GM19351 (cell line): ENCODE data around the gene CLC.
"Not testable (repeated sequence)": the region's sequence is repeated elsewhere in the genome, so short reads cannot be mapped to it uniquely, and the experiment has no call there.

ENCODE experiments used
- ATAC-seq: cut with Tn5 transposase; IDR thresholded peaks from one replicate; pipeline ENCODE4 v1.9.1; 2021; ENCODE audit warnings: mild to moderate bottlenecking, moderate library complexity; ENCODE audit not compliant: unreplicated experiment

CLC gene

DNA sequence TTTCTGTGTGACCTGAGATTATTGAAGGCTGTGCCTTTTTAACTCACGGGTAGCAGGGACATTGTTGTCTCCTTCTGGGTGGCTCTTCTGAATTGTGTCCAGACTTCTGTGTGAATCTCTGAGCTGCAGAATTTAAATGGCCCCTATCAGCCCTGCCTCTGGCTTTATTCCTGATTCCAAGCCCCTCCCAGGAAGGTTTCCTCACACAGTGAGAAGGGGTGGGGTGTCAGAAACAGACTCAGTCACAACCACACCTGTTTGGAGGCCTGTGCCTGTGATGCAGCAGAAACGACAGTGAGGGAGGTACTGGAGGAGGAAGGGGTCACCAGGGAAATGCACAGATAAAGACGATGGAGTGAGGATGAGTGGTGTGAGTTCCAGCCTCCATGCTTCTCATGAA, at the start of gene CLC:
TSS of gene CLC (minus strand) at position 139 of the 400 bp plus-strand sequence. CDS start at position 62, 77 bp downstream.
- ATAC-seq, result no peak

DNA sequence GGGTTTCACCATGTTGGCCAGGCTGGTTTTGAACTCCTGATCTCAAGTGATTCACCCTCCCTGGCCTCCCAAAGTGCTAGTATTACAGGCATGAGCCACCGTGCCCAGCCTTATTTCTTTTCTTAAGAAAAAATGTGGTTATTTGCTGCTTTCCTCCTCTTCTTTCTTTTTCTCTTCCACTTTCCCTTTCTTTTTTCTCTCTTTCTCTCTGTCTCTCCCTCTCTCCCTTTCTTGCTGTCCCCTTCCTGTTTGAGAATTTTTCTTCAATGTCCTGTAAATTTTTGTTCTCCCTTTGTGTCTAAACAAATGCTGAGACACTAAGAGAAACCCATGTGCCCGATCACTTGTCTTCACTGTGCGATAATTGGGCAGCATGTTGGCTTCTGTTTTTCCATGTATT, 43.1 kb upstream of the CLC start:
- ATAC-seq, result no peak

DNA sequence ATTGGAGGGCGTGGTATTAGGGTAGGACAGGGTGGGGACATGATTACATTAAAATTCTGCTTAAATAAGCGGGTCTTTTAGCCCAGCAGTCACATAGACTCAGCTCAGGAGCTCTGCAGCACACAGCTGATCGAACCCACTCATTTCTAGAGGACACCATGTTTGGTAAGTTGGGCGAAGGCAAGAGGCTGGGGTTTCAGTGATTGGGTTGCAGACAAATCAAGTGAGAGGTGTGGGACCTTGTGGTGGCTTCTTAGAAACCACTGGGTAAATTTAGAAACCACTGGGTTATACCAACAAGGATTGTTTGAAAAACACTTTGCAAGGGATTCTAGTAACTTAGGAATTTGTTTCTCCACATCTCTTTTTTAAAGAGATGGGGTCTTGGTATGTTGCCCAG, 40.9 kb upstream of the CLC start, which contains the start of gene LEUTX:
TSS of gene LEUTX (plus strand) at position 92 of the 400 bp plus-strand sequence. CDS start at position 159, 67 bp downstream.
- ATAC-seq, result no peak

DNA sequence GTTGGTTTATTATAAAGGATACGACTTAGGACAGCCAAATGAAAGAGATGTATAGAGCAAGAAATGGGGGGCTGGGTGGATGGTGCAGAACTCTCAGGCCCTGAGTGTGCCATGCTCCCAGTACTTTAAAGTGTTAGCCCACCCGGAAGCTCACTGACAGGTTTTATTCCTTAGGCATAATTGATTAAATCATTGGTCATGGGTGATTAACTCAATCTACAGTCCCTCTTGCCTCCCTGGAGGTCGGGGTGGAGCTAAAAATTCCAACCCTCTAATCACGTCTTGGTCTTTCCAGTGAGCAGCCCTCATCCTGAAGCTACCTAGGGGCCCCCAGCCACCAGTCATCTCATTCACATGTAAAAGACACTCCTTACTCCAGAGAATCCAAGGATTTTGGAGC, 31.0 kb upstream of the CLC start:
- ATAC-seq, result no peak

DNA sequence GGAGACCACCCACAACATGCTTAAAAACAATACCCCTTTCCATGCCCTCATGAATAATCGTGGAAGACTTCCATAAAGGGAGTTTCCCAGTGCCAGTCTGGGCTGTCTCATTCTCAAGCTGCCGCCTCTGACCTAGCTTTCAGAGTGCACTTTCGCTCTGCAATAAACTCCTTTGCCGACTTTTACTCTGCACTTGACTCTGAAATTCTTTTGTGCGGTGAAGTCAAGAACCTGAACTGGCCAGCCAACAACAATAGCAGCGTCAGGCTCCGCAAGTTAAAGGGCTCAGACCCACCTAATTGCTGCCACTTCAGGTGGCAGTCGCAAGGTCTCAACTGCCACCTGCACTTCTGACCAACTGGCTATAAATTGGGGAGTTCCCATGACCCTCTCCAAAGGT, 30.5 kb upstream of the CLC start:
- no peak for ATAC-seq

DNA sequence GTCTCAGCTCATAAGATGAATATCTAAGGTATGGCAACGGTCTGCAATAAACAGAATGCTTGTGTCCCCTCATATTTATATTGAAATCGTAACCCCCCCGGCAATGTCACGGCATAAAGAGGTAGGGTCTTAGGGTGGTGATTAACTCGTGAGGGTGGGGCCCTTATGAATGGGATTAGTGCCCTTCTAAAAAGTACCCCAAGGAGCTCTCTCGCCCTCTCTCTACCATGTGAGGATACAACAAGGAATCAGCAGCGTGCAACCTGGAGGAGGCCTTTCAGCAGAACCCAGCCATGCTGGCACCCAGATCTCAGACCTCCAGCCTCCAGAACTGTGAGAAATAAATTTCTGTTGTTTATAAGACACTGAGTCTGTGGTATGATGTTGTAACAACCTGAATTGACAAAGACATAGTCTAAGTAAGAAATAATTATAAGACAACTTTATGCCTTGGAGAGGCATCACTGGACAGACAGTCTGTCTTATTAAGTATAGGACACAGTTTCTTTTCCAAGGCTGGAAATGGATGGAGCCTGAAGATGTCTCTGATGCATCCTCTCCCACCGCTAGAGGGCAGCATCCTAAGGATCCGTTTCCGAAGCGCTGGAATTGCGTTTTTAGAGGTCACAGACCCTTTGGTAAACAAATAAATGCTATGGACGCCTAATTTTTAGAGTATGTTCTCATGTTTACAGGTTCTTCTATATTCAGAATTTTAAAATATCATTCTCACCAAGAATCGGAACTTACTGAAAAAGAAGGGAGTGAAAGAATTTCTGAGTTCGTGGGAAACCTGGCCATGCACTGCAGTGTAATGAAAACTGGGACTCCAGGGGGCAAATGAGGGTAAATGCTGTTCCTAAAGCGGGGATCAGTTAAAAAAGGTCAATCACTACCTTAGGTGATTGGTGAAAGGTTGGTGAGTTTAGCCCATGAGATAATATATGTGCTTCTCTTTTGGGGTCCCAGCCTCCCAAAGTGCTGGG, 27.6 kb upstream of the CLC start:
- no peak for ATAC-seq

DNA sequence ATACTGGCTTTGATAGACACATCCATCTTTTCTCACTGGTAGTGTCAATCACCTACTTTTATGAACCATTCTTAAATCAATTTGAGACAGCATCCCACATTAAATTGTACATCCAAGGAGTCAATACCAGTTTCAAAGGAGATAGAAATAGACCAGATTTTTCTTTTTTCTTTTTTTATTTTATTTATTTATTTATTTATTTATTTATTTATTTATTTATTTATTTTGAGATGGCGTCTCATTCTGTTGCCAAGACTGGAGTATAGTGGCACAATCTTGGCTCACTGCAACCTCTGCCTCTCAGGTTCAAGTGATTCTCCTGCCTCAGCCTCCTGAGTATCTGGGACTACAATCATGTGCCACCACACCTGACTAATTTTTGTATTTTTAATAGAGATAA, 24.0 kb upstream of the CLC start:
- not testable (repeated sequence) for ATAC-seq

DNA sequence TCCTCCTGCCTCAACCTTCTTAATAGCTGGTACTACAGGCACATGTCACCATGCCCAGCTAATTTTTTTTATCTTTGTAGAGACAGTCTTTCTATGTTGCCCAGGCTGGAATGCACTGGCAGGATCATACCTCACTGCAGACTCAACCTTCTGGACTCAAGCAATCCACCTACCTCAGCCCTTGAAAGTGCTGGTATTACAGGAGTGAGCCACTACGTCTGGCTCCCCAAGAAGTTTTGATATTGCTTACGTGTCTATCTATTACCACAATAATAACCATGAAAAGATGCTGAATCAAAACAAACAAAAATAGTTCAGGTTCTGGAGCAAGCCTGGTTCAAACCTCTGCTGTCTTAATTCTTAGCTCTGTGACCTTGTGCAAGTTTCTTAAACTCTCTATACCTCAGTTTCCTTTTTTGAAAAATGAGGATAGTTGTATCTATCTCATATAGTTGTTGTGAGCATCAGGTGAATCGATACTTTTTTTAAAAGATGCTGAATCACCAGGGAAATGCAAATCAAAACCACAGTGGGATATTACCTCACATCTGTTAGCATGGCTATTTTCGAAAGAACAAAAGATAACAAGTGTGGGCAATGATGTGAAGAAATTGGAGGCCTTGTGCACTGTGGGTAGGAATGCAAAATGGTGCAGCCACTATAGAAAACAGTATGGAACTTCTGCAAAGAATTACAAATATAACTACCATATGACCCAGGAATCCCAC, 21.8 kb upstream of the CLC start:
- peak; percentile 42 for ATAC-seq

DNA sequence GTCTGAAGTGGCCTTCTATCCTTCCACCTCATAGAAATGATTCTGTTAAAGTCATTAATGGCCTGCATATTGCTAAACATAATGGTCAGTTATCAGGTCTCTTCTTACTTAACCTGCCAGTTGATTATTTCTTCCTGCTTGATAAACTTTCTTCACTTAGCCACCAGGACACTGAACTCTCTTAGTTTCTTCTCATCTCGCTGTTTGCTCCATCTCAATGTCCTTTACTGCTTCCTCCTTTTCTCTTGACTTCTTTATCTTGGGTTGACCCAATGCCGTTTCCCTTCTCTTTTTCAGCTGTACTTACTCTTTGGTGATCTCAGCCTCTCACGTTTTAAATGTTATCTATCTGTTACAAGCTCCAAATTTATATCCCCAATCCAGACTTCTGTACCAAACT, 17.1 kb upstream of the CLC start:
- no peak for ATAC-seq

DNA sequence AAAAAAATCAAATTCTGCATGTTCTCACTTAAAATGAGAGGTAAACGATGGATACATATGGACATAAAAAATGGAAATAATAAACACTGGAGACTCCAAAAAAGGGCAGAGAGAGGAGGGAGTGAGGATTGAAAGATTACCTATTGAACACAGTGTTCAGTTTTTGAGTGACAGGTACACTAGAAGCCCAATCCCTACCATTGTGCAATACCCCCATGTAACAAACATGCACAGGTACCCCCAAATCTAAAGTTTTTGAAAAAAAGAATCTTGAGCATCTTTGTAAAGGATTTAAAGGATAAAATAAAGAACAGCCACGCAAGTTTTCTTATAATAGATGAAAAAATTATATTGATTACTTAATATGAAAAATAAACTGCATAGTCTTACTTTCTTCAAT, 16.7 kb upstream of the CLC start:
- ATAC-seq, result no peak

DNA sequence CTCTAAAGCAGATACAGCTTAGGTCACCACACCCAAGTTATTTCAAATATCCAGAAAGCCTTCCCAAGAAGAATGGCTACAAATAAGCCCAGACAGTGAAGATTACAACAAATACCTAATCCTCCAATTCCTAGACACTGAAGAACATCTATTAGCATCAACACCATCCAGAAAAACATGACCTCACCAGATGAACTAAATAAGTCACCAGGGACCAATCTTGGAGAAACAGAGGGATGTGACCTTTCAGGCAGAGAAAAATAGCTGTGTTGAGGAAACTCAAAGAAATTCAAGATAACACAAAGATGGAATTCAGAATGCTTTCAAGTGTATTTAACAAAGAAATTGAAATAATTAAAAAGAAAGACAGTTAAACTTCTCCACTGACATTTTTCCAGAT, 15.0 kb upstream of the CLC start:
- ATAC-seq, result no peak

DNA sequence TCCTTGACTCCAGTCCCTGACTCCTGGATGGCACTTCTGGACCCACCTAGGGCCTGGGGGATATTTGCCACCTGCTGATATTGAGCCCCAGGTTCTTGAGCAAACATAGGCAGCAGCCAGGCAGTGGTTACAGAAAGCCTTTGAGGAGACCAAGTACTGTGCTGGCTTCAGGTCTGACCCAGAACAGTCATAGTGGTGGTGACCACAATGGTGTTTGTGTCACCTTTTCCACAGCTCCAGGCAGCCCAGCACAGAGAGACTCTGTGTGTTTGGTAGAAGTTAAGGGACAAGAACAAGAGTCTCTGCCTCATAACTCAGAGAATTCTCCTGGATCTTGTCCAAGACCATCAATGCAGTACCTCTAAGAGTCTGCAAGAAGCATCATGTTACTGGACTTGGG, 14.6 kb upstream of the CLC start:
- ATAC-seq, result no peak

DNA sequence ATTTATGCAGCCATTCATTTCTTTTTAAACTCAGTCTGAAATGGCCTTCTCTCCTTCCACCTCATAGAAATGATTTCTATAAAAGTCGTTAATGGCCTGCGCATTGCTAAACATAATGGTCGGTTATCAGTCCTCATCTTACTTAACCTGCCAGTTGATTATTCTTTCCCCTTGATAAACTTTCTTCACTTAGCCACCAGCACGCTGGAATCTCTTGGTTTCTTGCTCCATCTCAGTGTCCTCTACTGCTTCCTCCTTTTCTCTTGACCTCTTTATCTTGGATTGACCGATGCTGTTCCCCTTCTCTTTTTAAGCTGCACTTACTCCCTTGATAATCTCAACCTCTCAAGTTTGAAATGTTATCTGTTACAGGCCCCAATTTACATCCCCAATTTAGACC, 12.2 kb upstream of the CLC start:
- ATAC-seq, result no peak

DNA sequence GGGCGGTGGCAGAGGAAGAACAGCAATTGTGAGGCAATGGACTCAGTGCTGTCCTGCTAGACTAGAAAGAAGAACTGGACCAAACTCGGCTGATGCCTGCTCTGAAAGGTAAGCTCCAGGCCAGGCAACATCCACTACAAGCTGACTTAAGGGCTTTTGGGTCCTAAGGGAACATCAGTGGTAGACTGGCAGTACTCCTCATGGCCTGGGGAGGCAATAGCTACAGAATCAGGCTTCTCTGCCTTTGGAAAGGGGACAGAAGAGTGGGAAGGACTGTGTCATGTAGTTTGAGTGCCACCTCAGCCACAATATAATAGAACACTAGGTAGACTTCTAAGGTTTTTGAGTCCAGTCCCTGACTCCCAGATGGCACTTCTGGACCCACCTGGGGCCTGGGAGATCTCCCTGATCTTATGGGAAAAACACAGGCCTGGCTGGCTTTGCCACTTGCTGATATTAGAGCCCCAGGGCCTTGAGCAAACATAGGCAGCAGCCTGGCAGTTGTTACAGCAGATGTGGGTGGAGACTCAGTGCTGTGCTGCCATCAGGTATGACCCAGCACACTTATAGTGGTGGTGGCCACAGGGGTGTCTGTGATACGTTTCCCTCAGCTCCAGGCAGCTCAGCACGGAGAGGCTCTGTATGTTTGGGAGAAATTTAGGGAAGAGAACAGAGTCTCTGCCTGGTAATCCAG, 9.2 kb upstream of the CLC start:
- no peak for ATAC-seq

DNA sequence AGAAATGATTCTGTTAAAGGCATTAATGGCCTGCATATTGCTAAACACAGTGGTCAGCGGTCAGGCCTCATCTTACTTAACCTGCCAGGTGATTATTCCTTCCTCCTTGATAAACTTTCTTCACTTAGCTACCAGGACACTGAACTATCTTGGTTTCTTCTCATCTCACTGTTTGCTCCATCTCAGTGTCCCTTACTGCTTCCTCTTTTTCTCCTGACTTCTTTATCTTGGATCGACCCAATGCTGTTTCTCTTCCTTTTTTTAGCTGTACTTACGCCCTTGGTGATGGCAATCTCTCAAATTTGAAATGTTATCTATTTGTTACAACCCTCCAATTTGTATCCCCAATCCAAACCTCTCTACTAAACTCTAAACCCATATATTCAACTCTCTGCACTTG, 7.8 kb upstream of the CLC start:
- ATAC-seq, result no peak

DNA sequence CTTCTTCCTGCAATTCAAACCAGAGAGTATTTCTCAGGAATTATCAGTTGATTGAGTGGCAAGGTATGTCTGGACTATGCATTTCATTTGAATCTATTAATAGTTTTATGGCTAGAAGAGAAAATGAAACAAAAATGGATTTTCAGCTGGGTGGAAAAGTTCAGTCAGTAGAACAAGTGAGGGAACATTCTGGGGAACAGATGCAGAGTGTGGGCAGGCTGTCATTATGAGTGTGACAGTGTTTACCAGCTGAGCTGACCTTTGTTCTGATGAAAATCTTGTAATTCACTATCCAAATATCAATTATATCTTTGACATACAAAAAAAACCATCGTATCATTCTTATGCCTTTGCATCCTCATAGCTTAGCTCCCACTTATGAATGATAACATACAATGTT, 2.6 kb upstream of the CLC start:
- no peak for ATAC-seq

DNA sequence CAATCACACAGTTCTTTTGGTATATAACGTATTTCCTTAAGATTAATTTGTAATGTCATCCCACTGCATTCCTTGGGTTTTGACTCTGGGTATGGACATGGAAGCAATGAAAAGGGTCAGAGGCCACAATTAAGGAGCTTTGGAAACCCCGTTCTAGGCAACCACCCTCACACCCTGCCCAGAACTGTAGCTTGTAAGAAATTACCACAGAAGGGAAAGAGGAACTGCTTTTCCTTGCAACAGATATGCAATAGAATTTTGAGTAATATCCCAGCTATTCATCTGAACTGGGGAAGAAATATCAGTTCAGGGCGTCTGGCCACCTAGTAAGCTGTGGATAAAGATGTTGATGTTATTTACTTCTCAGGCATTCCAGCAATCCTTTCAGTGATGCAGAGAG, 985 bp upstream of the CLC start:
- no peak for ATAC-seq

DNA sequence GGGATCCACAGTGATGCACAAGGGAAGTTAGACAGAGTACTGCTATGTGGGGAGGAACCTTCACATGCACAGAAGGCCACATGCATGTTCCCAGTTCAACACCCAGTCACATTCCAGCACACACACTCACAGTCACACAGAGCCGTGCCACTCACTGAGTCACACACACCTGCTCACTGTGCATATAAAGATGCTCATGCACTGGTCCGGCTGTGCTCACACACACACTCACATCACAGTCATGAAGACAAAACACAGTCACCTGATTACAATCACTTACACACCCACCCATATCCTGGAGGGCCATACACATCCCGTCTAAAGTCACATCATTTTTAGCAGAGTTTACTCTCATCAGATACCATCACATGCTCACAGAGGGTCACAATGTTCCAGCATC, 478 bp downstream of the CLC start:
- ATAC-seq, result no peak

DNA sequence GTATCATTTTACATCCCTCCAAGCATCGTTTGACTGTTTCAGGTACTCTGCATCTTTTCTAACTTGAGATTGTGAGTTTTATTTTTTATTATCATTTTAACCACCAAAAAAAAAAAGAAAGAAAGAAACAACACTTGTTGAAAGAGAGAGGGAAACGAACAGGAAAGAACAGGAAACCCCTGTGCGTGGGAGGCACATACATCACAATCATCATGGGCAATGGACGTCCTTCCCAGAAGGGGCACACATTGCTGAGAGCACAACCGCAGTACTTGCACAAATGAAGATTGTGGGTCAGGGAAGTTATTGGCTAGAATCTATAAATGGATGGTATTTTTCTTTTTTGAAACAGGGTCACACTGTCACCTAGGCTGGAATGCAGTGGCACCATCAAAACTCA, 1.7 kb downstream of the CLC start:
- ATAC-seq, result no peak

DNA sequence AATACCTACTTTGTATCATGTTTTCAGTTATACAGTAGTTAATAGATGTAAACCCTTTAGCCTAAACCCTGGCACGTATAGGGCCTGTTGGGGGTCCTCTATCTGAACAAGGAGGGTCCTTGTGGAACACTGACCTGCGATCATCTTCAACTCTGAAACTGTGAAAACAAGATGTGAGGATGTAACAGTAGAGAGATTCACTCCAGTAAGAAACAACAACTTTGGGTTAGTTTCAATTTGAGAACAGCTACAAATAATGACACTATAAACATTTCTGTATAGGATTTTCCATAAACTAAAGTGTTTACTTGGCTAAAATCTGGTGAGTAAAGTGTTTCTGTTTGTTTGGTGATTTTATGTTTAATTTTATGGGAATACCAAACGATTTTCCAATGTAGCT, 2.1 kb downstream of the CLC start:
- no peak for ATAC-seq

DNA sequence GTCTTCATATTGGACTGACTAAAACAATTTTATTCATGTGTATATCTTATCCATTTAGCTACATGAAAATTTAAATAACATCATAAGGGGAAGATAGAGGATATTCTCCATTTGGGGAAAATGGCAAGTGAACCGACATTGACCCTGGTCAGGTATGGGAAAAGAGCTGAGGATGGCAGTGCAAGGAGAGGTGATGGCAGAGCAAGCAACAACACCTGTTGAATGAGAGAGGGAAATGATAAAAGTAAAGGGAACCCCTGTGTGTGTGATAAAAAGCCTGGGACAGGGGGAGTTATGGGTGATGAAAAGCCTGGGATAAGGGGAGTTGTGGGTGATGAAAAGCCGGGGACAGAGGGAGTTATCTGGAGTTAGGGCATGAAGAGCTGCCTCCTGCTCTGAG, 4.0 kb downstream of the CLC start:
- no peak for ATAC-seq
